Keratinocyte (primary cell): Measurements from ENCODE around the gene SLC25A13. TPM values are rescaled to one million over a fixed set of nuclear protein-coding genes. Genes with fewer than 3 reads are reported as not detected.

Experiments
- DNase-seq: peaks from one replicate; pipeline ENCODE4 v3.0.0-alpha.2; 2011; ENCODE audit warnings: low read depth, missing footprints, low spot score
- FAIRE-seq: peaks from 2 replicates; lab custom pipeline; 2011; peaks lifted over from hg19 to GRCh38; lab: Jason Lieb, UNC
- H2AFZ ChIP-seq: 2 replicates; pipeline ENCODE4 v1.6.0; 2012; ENCODE audit warnings: low read length, control low read depth, inconsistent platforms; ENCODE audit not compliant: control insufficient read depth
- H3K27ac ChIP-seq: 2 replicates; pipeline ENCODE4 v1.5.1; 2011; ENCODE audit warnings: low read length; ENCODE audit not compliant: control insufficient read depth, insufficient read depth
- H3K27me3 ChIP-seq: 3 replicates; pipeline ENCODE4 v1.6.0; 2011; ENCODE audit warnings: low read length; ENCODE audit not compliant: control insufficient read depth, insufficient read depth; ENCODE audit errors: extremely low read depth
- H3K36me3 ChIP-seq, 2 experiments: 2 replicates in 1 of 2; 3 replicates in 1 of 2; pipeline ENCODE4 v1.5.1; 2011; ENCODE audit warnings: low read length in 2 of 2, mild to moderate bottlenecking in 1 of 2; ENCODE audit not compliant: control insufficient read depth in 2 of 2, insufficient read depth in 2 of 2; ENCODE audit errors: extremely low read depth in 1 of 2
- H3K4me1 ChIP-seq: 3 replicates; pipeline ENCODE4 v1.5.1; 2011; ENCODE audit warnings: low read length; ENCODE audit not compliant: control insufficient read depth, insufficient read depth; ENCODE audit errors: extremely low read depth
- H3K4me2 ChIP-seq: 3 replicates; pipeline ENCODE4 v1.6.0; 2011; ENCODE audit warnings: low read depth, low read length; ENCODE audit not compliant: control insufficient read depth, insufficient read depth; ENCODE audit errors: extremely low read depth
- H3K4me3 ChIP-seq, 3 experiments: fragments of 200-600 bp in 1 of 3; sonication (generic) in 1 of 3; 2 replicates in 2 of 3; 3 replicates in 1 of 3; pipeline ENCODE4 v1.5.1; 2011 to 2016; ENCODE audit warnings: low read length in 3 of 3, mild to moderate bottlenecking in 3 of 3, control low read depth in 2 of 3, inconsistent platforms in 1 of 3, low read depth in 1 of 3, mixed read lengths in 1 of 3, mixed run types in 1 of 3, moderate library complexity in 1 of 3; ENCODE audit not compliant: control insufficient read depth in 2 of 3, insufficient read depth in 2 of 3; ENCODE audit errors: extremely low read depth in 1 of 3
- H3K79me2 ChIP-seq: 2 replicates; pipeline ENCODE4 v1.6.0; 2012; ENCODE audit warnings: low read length; ENCODE audit not compliant: control insufficient read depth, insufficient read depth
- H3K9ac ChIP-seq: 3 replicates; pipeline ENCODE4 v1.6.0; 2011; ENCODE audit warnings: low read length; ENCODE audit not compliant: control insufficient read depth, insufficient read depth; ENCODE audit errors: extremely low read depth
- H3K9me1 ChIP-seq: 3 replicates; pipeline ENCODE4 v1.6.0; 2011; ENCODE audit warnings: low read length; ENCODE audit not compliant: control insufficient read depth, insufficient read depth; ENCODE audit errors: extremely low read depth
- H3K9me3 ChIP-seq: 2 replicates; pipeline ENCODE4 v1.5.1; 2012; ENCODE audit warnings: low read depth, low read length; ENCODE audit not compliant: control insufficient read depth
- H4K20me1 ChIP-seq: 3 replicates; pipeline ENCODE4 v1.6.0; 2011; ENCODE audit warnings: low read length; ENCODE audit not compliant: control insufficient read depth, insufficient read depth; ENCODE audit errors: extremely low read depth
- EZH2 ChIP-seq: IDR thresholded peaks from one replicate; pipeline ENCODE4 v1.6.1; 2012; ENCODE audit warnings: inconsistent platforms, mild to moderate bottlenecking, low read length, moderate library complexity
- dilution Hi-C: fragments of 300-500 bp; cut with MboI; formaldehyde crosslinking; loops from one replicate; pipeline ENCODE4 v1.7.0; 2020; ENCODE audit warnings: low sequenced_read_pairs; ENCODE audit not compliant: extremely low pct_ligation_motif_present
- polyA plus RNA-seq, 5 experiments: library from polyadenylated mRNA; depleted of rRNA in 3 of 5; stranded (reverse) in 3 of 5; stranded (forward) in 1 of 5; unstranded in 1 of 5; fragments of >200 nt; gene quantifications; 1 replicate in 1 of 5; 2 replicates in 3 of 5; 3 replicates in 1 of 5; pipeline versions ENCODE4 v1.2.1 to v1.2.3, GENCODE V29; 2011 to 2012; ENCODE audit warnings: missing spikeins in 2 of 5, low read depth in 1 of 5, low replicate concordance in 1 of 5
- TF ChIP-seq, protein P1 (sequence below), 3 experiments: IDR thresholded peaks in 1 of 3; conservative IDR thresholded peaks in 1 of 3; optimal IDR thresholded peaks in 1 of 3; 2 replicates in 2 of 3; 3 replicates in 1 of 3; pipeline versions ENCODE3 to v1.5.1; 2011; ENCODE audit warnings: low read length in 3 of 3, mild to moderate bottlenecking in 3 of 3, moderate library complexity in 2 of 3, control low read depth in 1 of 3, inconsistent platforms in 1 of 3; ENCODE audit not compliant: insufficient read depth in 2 of 3; ENCODE audit errors: extremely low read depth in 1 of 3

Gene SLC25A13
- polyA plus RNA-seq, 1 donor (not counting 4 experiments of a cell fraction or from before 2014, with no cell fraction given): 29.4 TPM

DNA sequence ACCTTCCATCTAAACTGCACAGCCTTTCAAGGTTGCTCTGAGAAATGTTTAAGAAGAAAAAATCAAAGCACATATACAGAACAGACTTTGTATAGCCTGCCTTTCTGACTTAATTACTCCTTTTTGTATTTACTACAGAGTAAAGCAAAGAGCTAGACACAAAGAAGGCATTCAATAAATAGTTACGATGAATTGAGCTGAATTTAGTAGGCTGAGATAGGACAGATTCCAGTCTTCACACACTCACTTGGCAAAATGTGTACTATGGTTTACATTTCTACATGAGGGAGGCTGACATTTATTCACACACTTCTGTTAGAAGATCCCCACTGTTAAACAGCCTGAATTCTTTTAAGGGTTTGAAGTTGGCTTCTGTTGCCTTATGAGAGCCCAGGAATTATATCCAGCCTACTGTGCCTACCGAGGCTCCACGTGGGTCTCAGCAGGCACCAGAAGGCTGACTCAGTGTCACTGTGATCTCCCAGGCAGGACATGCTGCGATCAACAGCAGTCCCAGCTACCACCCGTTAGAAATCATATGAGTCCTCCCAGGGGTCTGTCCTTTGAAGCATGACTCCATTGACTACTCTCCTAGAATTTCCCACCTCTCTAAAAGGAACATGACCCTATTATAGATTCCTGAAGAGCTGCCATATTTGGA, 24.5 kb upstream of the SLC25A13 start:
- Histone ChIP-seq H3K79me2 (no peaks in the 10 kb centered on the region), H3K36me3 (no peaks in the 10 kb centered on the region), H3K9me1 (no peaks in the 10 kb centered on the region), H3K27me3 (no peaks in the 10 kb centered on the region), H3K27ac (no peak overlapping the region), H4K20me1 (no peaks in the 10 kb centered on the region), H3K9me3 (no peaks in the 10 kb centered on the region), H3K4me3 (no peak overlapping the region), H3K4me1 (peaks cover 9% of the 10 kb centered on the region), H3K4me2 (no peak overlapping the region), H2AFZ (no peak overlapping the region), H3K9ac (no peak overlapping the region)
- dilution Hi-C loops: no loop called here
- FAIRE-seq: no peak
- DNase-seq: no peak
- TF ChIP-seq, protein P1, sequence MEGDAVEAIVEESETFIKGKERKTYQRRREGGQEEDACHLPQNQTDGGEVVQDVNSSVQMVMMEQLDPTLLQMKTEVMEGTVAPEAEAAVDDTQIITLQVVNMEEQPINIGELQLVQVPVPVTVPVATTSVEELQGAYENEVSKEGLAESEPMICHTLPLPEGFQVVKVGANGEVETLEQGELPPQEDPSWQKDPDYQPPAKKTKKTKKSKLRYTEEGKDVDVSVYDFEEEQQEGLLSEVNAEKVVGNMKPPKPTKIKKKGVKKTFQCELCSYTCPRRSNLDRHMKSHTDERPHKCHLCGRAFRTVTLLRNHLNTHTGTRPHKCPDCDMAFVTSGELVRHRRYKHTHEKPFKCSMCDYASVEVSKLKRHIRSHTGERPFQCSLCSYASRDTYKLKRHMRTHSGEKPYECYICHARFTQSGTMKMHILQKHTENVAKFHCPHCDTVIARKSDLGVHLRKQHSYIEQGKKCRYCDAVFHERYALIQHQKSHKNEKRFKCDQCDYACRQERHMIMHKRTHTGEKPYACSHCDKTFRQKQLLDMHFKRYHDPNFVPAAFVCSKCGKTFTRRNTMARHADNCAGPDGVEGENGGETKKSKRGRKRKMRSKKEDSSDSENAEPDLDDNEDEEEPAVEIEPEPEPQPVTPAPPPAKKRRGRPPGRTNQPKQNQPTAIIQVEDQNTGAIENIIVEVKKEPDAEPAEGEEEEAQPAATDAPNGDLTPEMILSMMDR (optimal IDR thresholded peaks at IDR 0.05 in 1 of 3, IDR thresholded peaks at IDR 0.05 in 1 of 3, conservative IDR thresholded peaks at IDR 0.05 in 1 of 3; ENCODE audit: extremely low read depth in 1 of 3, insufficient read depth in 2 of 3, low read length in 3 of 3): no peak
- TF ChIP-seq EZH2: no peak

DNA sequence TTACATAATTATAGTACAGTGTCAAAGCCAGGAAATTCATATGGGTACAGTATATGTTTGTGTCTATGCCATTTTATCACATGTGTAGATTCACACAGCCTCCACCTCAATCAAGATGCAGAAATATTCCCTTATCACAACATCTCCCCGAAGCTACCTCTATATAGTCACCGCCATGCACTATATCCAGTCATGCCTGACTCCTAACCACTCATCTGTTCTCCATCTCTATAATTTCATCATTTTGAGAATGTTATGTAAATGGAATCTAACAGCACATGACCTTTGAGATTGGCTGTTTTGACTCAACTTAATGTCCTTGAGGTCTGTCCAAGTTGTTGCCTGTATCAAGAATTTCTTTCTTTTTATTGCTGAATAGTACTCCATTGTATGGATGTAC, 22.3 kb upstream of the SLC25A13 start:
- FAIRE-seq (no peak), DNase-seq (no peak)
- Histone ChIP-seq H3K79me2 (no peaks in the 10 kb centered on the region), H3K27ac (no peak overlapping the region), H3K9me3 (no peaks in the 10 kb centered on the region), H3K27me3 (no peaks in the 10 kb centered on the region), H4K20me1 (no peaks in the 10 kb centered on the region), H2AFZ (no peak overlapping the region), H3K4me3 (no peak overlapping the region), H3K9ac (no peak overlapping the region), H3K4me2 (no peak overlapping the region), H3K4me1 (no peaks in the 10 kb centered on the region), H3K36me3 (no peaks in the 10 kb centered on the region), H3K9me1 (no peaks in the 10 kb centered on the region)
- TF ChIP-seq, protein P1 (optimal IDR thresholded peaks at IDR 0.05 in 1 of 3, IDR thresholded peaks at IDR 0.05 in 1 of 3, conservative IDR thresholded peaks at IDR 0.05 in 1 of 3; ENCODE audit: extremely low read depth in 1 of 3, insufficient read depth in 2 of 3, low read length in 3 of 3): no peak
- no peak for TF ChIP-seq EZH2
- dilution Hi-C loops: no loop called here
